Astrocyte (in vitro differentiated cells and primary cell): ENCODE results near the gene RFTN1.
"Not testable (repeated sequence)": the region's sequence is repeated elsewhere in the genome, so short reads cannot be mapped to it uniquely, and the experiment has no call there.

Experiments used
- CTCF ChIP-seq: IDR thresholded peaks from 2 replicates; pipeline ENCODE4 v1.5.1; 2011; ENCODE audit warnings: low read depth, mild to moderate bottlenecking, inconsistent platforms, low read length, moderate library complexity; ENCODE audit not compliant: insufficient read depth
- EZH2 ChIP-seq: IDR thresholded peaks from 2 replicates; pipeline ENCODE4 v1.6.1; 2012; ENCODE audit warnings: mild to moderate bottlenecking, low read length, inconsistent platforms; ENCODE audit not compliant: insufficient read depth

DNA sequence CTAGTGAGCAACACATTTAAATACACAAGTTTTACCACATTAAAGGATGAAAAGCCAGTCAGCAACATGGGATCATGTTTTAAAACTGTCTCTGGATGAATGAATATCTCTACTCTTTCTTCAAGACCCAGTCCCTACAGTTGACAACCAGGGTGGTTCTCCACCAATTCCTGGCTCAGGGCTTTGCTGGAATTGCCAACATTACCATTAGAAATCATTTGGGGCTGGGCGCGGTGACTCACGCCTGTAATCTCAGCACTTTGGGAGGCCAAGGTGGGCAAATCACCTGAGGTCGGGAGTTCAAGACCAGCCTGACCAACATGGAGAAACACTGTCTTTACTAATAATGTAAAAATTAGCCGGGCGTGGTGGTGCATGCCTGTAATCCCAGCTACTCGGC, 203.0 kb downstream of the RFTN1 start:
- not testable (repeated sequence) for TF ChIP-seq CTCF, EZH2
